Vagina (tissue), 2 donors: ENCODE data around the gene CARD6.

Experiments used
- POLR2A ChIP-seq, 2 donors: fragments of 450-650 bp; IDR thresholded peaks; one replicate each; pipeline ENCODE4 v1.6.1; 2017; ENCODE audit warnings: antibody characterized with exemption in 2 of 2, mild to moderate bottlenecking in 2 of 2, moderate library complexity in 2 of 2
- TF ChIP-seq, protein P1 (sequence below), 3 experiments: fragments of 450-650 bp in 2 of 3; fragments of 200-600 bp in 1 of 3; sonication (generic) in 1 of 3; IDR thresholded peaks; one replicate each; pipeline ENCODE4 v1.5.1; 2017 to 2019; ENCODE audit warnings: antibody characterized with exemption in 3 of 3, mild to moderate bottlenecking in 2 of 3, moderate library complexity in 2 of 3

DNA sequence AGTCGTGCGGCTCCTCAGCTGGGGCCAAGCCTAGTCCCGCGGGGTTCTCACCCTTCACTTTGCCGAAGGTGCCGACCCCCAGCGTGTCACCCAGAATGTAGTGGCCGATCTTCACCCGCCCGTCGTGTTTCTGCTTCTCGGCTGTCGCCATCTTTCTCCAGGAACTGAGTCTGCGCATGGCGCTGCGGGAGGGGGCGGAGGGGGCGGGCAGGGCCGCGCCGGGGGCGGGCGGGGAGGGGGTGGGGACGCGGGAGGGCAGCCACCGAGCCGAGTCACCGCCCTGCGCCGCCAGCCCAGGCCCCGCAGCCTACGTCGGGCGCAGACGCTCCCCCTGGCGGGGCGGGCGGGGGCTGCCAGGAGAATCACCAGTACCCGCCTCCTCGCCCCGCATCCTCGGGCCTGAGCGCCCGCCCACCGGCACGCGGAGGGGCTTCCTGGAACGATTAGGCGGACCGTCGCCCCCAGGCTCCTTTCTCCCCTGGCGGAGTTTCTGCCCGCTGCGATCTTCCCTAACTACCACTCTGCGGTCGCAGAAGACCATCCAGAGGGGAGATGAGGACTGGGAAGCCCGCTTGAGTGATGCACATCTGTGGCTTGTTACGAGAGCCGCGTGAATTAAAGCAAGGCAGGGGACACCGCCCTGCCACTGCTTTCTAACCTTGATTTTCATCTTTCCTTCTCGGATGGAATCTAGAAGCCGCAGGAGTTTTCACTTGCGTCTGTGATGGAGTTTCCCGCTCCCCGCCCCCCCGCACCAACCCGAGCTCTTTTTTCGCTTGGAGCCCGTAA lies 43.0 kb upstream of the CARD6 start, which contains the start of gene PRKAA1:
- TF ChIP-seq, protein P1, sequence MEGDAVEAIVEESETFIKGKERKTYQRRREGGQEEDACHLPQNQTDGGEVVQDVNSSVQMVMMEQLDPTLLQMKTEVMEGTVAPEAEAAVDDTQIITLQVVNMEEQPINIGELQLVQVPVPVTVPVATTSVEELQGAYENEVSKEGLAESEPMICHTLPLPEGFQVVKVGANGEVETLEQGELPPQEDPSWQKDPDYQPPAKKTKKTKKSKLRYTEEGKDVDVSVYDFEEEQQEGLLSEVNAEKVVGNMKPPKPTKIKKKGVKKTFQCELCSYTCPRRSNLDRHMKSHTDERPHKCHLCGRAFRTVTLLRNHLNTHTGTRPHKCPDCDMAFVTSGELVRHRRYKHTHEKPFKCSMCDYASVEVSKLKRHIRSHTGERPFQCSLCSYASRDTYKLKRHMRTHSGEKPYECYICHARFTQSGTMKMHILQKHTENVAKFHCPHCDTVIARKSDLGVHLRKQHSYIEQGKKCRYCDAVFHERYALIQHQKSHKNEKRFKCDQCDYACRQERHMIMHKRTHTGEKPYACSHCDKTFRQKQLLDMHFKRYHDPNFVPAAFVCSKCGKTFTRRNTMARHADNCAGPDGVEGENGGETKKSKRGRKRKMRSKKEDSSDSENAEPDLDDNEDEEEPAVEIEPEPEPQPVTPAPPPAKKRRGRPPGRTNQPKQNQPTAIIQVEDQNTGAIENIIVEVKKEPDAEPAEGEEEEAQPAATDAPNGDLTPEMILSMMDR (IDR thresholded peaks at IDR 0.05): peak in 2 of 3 experiments; percentile 29 to 46
- peak in 1 of 2 donors; percentile 82 for TF ChIP-seq POLR2A (IDR thresholded peaks at IDR 0.05)
